Spleen (tissue), 7 donors: ENCODE data around the gene CARD16.

Experiments used
- POLR2A ChIP-seq, 3 donors: fragments of 450-650 bp; IDR thresholded peaks; one replicate each; pipeline ENCODE4 v1.5.1; 2017; ENCODE audit warnings: antibody characterized with exemption in 3 of 3, mild to moderate bottlenecking in 1 of 3
- TF ChIP-seq, protein P1 (sequence below), 11 experiments: fragments of 200-600 bp in 7 of 11; fragments of 450-650 bp in 4 of 11; sonication (generic) in 4 of 11; IDR thresholded peaks in 8 of 11; conservative IDR thresholded peaks in 3 of 11; 1 replicate in 7 of 11; 2 replicates in 4 of 11; pipeline versions ENCODE4 v1.4.0 to v1.8.0; 2016 to 2021; ENCODE audit warnings: antibody characterized with exemption in 11 of 11, inconsistent platforms in 4 of 11, mild to moderate bottlenecking in 1 of 11
- donor health status: DM: no; HTN: no; CAD: no; lungs with moderate emphysema.
- donor health status: DM: no; HTN: no; CAD: no.
- donor health status: DM: no; HTN: no; CAD: no.

DNA sequence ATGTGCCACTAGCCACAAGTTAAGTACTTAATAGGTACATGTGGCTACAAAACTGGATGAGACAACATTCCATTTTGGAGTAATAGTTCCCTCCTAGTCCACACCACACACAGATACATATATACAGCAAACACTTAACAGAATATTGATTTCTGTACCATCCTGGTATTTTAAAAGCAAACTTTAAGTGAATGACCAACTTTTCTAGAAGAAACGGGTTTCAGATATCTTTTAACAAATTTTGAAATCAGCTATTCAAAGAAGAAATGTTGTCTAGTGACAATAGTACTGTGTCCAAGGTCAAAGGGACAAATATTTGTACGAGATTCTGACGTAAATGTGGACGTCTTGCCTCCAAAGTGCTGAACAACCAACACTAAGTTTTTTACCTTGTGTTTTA, 12.3 kb upstream of the CARD16 start:
- TF ChIP-seq, protein P1, sequence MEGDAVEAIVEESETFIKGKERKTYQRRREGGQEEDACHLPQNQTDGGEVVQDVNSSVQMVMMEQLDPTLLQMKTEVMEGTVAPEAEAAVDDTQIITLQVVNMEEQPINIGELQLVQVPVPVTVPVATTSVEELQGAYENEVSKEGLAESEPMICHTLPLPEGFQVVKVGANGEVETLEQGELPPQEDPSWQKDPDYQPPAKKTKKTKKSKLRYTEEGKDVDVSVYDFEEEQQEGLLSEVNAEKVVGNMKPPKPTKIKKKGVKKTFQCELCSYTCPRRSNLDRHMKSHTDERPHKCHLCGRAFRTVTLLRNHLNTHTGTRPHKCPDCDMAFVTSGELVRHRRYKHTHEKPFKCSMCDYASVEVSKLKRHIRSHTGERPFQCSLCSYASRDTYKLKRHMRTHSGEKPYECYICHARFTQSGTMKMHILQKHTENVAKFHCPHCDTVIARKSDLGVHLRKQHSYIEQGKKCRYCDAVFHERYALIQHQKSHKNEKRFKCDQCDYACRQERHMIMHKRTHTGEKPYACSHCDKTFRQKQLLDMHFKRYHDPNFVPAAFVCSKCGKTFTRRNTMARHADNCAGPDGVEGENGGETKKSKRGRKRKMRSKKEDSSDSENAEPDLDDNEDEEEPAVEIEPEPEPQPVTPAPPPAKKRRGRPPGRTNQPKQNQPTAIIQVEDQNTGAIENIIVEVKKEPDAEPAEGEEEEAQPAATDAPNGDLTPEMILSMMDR (IDR thresholded peaks at IDR 0.05 in 8 of 11, conservative IDR thresholded peaks at IDR 0.05 in 3 of 11) = no peak
- TF ChIP-seq POLR2A (IDR thresholded peaks at IDR 0.05) = no peak
